ENCODE measurements around the gene KDM3B.

KDM3B gene

DNA sequence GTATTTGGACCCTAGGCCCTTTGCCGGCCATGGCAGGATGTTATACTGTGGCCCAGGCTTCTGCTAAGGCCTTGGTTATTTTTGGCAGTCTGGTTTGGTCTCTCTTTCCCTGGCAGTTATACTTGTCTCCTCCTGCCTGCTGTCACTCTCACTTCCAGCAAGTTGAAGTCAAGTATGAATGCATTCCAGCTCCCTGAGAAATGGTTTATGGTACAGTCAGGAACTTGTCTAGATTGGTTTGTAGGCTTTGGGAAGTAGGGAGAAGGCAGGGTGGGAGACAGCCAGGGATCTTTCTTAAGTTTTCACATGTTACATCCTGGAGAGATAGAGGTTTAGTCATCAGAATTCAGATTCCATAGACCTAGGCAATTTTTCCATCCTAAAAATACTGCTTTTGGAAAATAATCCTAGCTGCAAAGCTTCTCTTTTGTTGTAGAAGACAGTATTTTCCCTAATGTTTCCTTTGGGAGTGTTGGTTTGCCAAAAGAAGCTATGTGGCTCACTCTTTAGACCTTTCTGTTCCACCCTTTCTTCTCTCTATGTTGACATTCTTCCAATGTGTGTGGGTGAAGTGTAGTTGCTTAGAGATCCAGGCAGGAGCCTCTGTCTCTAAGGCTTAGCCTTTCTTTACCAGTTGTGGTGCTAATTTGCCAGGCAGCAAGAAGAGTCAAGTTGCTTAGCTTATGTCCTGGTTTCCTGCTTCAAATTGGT, 2.5 kb upstream of the KDM3B start:
- DNase-seq (ENCODE audit: low read depth): no peak

GRCh38 chr5:138350563-138350890, 2.0 kb upstream of the KDM3B start:
- no peak for DNase-seq (ENCODE audit: low read depth)

GRCh38 chr5:138351056-138351455, 1.4 kb upstream of the KDM3B start:
- no peak for DNase-seq (ENCODE audit: low read depth)

GRCh38 chr5:138351517-138351916, 968 bp upstream of the KDM3B start:
- no peak for DNase-seq (ENCODE audit: low read depth)

GRCh38 chr5:138352722-138353559, 456 bp downstream of the KDM3B start:
- DNase-seq (ENCODE audit: low read depth): no peak

- DNase-seq (ENCODE audit: low read depth): no peak
Observed at GRCh38 chr5:138353560-138354080, 1.1 kb downstream of the KDM3B start.

DNA sequence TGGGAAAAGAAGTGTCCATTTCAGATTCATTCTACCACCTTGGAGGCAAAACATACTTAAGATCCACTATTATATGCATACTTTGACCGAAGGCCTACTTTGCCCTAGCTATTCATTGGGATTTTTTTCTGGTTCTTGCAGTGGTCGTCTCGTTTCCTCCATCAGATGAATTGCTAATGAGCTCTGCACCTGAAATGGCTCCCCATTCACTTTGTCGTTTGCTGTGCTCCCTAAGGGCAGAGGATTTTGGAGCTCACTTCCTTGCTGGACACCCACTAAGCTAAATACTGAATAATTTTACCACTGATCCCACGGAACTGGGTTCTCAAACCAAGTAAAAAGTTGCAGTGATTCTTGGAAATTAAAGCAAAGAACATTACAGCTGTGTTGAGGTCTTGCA, 1.9 kb downstream of the KDM3B start:
- no peak for DNase-seq (ENCODE audit: low read depth)

- no peak for DNase-seq (ENCODE audit: low read depth)
Observed at GRCh38 chr5:138354926-138355378, 2.5 kb downstream of the KDM3B start.

DNA sequence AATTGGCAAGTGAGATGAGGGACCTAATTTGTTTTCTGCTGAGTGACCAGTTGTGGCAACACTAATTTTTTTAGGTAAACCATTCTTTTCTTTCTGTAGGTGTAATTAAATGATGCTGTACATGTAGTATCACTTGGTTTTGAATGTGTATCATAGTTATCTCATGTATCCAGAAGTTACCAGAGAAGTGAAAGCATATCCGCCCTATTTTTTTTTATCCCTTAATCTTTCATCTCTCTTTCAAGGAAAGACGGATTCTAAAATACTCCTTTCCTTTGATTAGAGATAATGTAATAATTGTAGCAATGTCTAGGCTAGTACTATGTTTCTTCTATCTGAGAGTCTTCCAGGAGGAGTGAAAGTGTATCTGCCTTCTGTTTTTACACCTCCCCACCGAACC, 7.1 kb downstream of the KDM3B start:
- no peak for DNase-seq (ENCODE audit: low read depth)

- DNase-seq (ENCODE audit: low read depth): no peak
Observed at GRCh38 chr5:138360941-138361452, 8.5 kb downstream of the KDM3B start.

DNA sequence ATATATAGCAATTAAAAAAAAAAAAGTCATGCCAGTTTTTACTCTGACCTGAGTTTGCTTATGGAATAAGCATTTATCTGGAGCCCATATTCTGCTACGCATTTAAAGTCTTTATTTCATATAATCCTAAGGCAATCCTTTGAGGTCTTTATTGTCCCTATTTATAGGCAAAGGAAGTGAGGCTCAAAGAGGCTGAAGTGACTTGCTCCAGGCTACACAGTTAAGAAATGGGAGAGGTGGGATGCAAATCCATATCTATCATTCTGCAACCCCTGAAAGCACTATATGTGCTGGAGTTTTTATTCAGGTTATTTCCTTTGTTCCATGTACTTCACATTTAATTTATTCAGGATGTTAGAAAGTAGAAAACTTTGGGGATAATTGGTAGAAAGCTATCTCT, 12.1 kb downstream of the KDM3B start:
- no peak for DNase-seq (ENCODE audit: low read depth)

DNA sequence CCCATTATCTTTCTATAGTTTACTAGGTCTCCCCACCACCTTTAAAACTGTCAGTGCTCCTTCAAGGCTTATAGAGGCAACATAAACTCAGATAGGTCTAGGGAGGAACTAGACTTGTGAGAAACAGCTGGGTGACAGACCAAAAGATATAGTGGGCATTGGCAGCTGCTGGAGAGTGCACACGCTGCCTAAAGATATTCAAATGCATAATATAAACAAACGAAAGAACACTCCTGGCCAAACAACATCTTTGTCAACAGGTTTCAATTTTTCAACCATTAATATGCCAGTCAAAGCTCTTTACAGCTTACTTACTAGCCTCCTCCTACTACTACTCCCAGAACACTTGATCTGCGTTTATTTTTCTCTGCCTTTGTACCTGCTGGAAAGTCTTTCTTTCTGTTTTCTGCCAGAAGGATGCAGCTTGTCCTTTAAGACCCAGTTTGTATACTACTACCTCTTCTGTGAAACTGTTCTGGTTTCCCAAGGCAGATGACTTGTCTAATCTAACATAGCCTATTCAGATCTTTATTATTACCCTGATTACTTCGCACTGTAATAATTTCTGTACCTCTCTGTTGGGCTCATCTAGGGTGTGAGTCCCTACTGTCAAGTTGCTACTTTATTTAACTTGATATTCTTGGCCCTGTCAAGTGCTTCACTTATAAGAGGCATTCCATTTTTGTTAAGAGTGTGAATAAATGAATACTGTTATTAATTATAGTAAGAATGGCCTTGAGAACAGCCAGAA, 14.3 kb downstream of the KDM3B start:
- no peak for DNase-seq (ENCODE audit: low read depth)

GRCh38 chr5:138369261-138369660, 16.8 kb downstream of the KDM3B start:
- no peak for DNase-seq (ENCODE audit: low read depth)

DNA sequence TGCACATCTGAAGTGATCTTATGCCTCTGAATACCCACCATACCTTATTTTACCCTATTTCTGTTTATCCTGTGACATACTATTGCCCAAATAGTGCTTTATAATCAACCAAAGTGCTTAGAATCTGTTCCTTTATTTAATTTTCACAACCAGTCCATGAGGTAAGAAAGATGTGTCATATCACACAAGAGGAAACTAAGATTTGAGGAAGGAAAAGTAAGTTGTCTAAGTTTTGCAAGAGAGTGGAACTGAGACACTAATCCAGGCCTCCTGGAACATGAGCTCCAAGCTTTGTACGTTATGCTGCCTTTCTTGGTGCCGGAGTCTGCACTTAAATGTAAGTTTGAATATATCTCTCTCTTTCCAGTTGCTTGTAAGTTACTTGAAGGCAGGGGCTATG, 17.2 kb downstream of the KDM3B start:
- DNase-seq (ENCODE audit: low read depth): no peak

DNA sequence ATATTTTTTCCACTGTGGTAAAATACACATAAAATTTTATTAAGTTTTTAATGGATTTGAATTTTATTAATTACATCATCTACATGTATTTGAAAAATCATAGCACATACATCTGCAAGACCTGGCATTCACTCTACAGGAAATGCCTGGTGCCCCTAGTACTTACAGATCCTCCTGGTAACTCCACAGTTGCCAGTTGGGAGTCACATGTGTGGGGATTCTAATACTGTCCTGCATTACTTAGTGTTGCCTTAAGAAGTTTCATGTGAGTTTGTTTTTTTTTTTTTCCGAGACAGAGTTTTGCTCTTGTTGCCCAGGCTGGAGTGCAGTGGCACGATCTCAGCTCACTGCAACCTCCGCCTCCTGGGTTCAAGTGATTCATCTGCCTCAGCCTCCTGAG, 18.1 kb downstream of the KDM3B start:
- no peak for DNase-seq (ENCODE audit: low read depth)

- no peak for DNase-seq (ENCODE audit: low read depth)
Observed at GRCh38 chr5:138371454-138371853, 19.0 kb downstream of the KDM3B start.

- DNase-seq (ENCODE audit: low read depth): no peak
Observed at GRCh38 chr5:138372225-138372624, 19.7 kb downstream of the KDM3B start.

- no peak for DNase-seq (ENCODE audit: low read depth)
Observed at GRCh38 chr5:138372653-138373052, 20.2 kb downstream of the KDM3B start.

DNA sequence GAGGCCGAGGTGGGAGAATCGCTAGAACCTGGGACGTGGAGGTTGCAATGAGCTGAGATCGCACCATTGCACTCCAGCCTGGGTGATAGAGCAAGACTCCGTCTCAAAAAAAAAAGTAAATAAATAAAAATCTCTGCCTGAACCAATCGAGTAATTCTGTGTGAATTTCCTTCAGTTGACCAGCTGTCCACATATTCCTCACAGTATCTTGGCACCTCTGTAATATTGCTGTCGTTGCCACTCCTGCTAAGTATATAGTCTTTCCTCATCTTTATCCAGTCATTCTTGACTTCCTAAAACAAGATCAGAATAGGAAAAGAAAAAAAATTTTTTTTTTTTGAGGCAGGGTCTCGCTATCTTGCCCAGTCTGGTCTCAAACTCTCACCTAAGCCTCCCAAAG, 29.9 kb downstream of the KDM3B start:
- no peak for DNase-seq (ENCODE audit: low read depth)

- no peak for DNase-seq (ENCODE audit: low read depth)
Observed at GRCh38 chr5:138385660-138386059, 33.2 kb downstream of the KDM3B start.

GRCh38 chr5:138386290-138386689, 33.8 kb downstream of the KDM3B start:
- no peak for DNase-seq (ENCODE audit: low read depth)

GRCh38 chr5:138389332-138389731, 36.8 kb downstream of the KDM3B start:
- DNase-seq (ENCODE audit: low read depth): no peak
